ENCODE data around the gene TRAIP. TPM values are rescaled to one million over a fixed set of nuclear protein-coding genes. Genes with fewer than 3 reads are reported as not detected.

The TRAIP gene
- total RNA-seq, 4 donors from 2014 or later = 0.84 to 1.4 (median 1.3) TPM; not detected in 1

GRCh38 chr3:49804141-49805041 is 52.0 kb downstream of the TRAIP start:
- TF ChIP-seq CTCF (IDR thresholded peaks at IDR 0.05) = no peak
- H3K27ac ChIP-seq (replicated peaks in 1 of 4) = peak overlapping the region; percentile 87 to 98 (median 91)
- no peak for DNase-seq (ENCODE audit: extremely low spot score)
- peaks cover 46 to 66% (median 64%) of the 10 kb centered on the region in 4 donors for H3K4me1 ChIP-seq
- H3K4me3 ChIP-seq = peak overlapping the region; percentile 70 to 99 (median 85)
- H3K9me3 ChIP-seq = no peaks in the 10 kb centered on the region
- WGBS = 45% methylated on average over 19 of the region's 26 CpGs
- intact Hi-C loops (cut with DNase I) = no loop called here
- peaks cover 0 to 4% (median 0%) of the 10 kb centered on the region in 4 donors for H3K27me3 ChIP-seq
- peaks cover 0 to 26% (median 9%) of the 10 kb centered on the region in 4 donors for H3K36me3 ChIP-seq

DNA sequence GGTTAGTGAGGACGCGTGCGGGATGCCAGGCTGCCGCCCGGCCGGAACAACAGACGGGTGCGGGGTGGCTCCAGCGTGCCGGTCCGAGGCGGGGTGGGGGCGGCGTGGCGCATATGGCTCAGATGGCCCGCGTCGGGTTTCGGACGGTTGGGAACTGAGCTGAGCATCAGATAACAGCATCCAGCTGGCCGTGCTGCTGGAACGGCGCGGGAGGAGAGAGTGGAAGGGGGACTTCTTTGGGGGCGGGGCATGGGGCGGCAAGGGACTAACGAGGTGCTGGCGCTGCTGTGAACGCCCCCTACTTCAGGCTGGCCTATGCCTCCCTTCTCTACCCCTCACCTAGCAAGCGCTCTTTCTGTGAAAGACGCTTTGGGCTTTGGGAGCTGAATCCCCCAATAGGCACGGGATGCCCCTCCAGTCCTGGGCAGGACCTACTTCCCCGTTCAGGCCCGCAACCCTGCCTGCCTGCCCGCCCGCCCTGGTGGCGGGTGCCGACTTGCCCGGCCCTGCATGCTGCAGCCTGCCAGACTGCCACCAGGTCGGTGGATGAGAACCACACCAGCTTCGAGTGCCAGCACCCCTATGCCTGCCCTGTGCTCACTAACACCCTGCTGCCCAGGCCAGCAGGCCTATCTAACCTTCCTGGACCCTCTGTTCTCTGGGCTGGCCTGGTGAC is 52.8 kb downstream of the TRAIP start:
- Histone ChIP-seq H3K9me3 (no peaks in the 10 kb centered on the region), H3K27ac (replicated peaks in 1 of 4) (peak overlapping the region; percentile 87 to 98 (median 91)), H3K4me1 (peaks cover 46 to 68% (median 66%) of the 10 kb centered on the region in 4 donors), H3K27me3 (peaks cover 0 to 4% (median 0%) of the 10 kb centered on the region in 4 donors), H3K4me3 (peak overlapping the region; percentile 70 to 99 (median 85)), H3K36me3 (peaks cover 0 to 18% (median 2%) of the 10 kb centered on the region in 4 donors)
- WGBS = 3% methylated on average over 11 of the region's 41 CpGs
- DNase-seq (ENCODE audit: extremely low spot score) = no peak
- intact Hi-C loops (cut with DNase I) = loop anchor here (2.0 kb wide), 1 partner anchor 103 kb away; no protein-coding TSS in a partner anchor
- TF ChIP-seq POLR2A (IDR thresholded peaks at IDR 0.05; ENCODE audit: low read depth) = no peak

- peaks cover 46 to 65% (median 62%) of the 10 kb centered on the region in 4 donors for H3K4me1 ChIP-seq
- intact Hi-C loops (cut with DNase I) = loop anchor here (1.0 to 2.0 kb wide), 2 partner anchors 36 to 104 kb away; no protein-coding TSS in a partner anchor
- H3K27me3 ChIP-seq = peaks cover 0 to 4% (median 0%) of the 10 kb centered on the region in 4 donors
These were observed 53.5 kb downstream of the TRAIP start, which contains the start of gene INKA1 for GRCh38 chr3:49802719-49803464. TSS of gene INKA1 (plus strand) at chr3:49803261. CDS start at chr3:49803393, 132 bp downstream.

GRCh38 chr3:49801160-49801559 is 55.2 kb downstream of the TRAIP start:
- H3K27me3 ChIP-seq = peaks cover 0 to 4% (median 0%) of the 10 kb centered on the region in 4 donors
- TF ChIP-seq POLR2A (IDR thresholded peaks at IDR 0.05; ENCODE audit: low read depth) = no peak
- TF ChIP-seq POLR2AphosphoS5 (IDR thresholded peaks at IDR 0.05) = no peak
- TF ChIP-seq EP300 (IDR thresholded peaks at IDR 0.05) = no peak
- no peak for TF ChIP-seq CTCF (IDR thresholded peaks at IDR 0.05)
- intact Hi-C loops (cut with DNase I) = no loop called here
- peaks cover 0 to 4% (median 0%) of the 10 kb centered on the region in 4 donors for H3K36me3 ChIP-seq
- no peak overlapping the region for H3K27ac ChIP-seq (replicated peaks in 1 of 4)
- peaks cover 29 to 47% (median 45%) of the 10 kb centered on the region in 4 donors for H3K4me1 ChIP-seq
- DNase-seq (ENCODE audit: extremely low spot score) = no peak
- H3K9me3 ChIP-seq = no peaks in the 10 kb centered on the region
- 90% methylated on average over 2 of the region's 2 CpGs for WGBS
- no peak overlapping the region for H3K4me3 ChIP-seq

More at GRCh38 chr3:49802719-49803464, 53.5 kb downstream of the TRAIP start, which contains the start of gene INKA1:
- peak; percentile 29 for TF ChIP-seq POLR2A (IDR thresholded peaks at IDR 0.05; ENCODE audit: low read depth)
- peak; percentile 88 to 94 (median 90) for TF ChIP-seq CTCF (IDR thresholded peaks at IDR 0.05)
- TF ChIP-seq POLR2AphosphoS5 (IDR thresholded peaks at IDR 0.05) = peak; percentile 71 to 79
- no peak for TF ChIP-seq EP300 (IDR thresholded peaks at IDR 0.05)
- H3K9me3 ChIP-seq = no peaks in the 10 kb centered on the region
- peaks cover 0 to 13% (median 2%) of the 10 kb centered on the region in 4 donors for H3K36me3 ChIP-seq
- peak within 1 kb of the TSS; percentile 87 to 98 (median 91) for H3K27ac ChIP-seq (replicated peaks in 1 of 4)
- WGBS = no CpG with 5 or more reads among the region's 71 CpGs
- peak; percentile 97 for DNase-seq (ENCODE audit: extremely low spot score)
- H3K4me3 ChIP-seq = peak within 1 kb of the TSS; percentile 70 to 99 (median 85)
